ENCODE results near the gene RACGAP1. TPM values are rescaled to one million over a fixed set of nuclear protein-coding genes. Genes with fewer than 3 reads are reported as not detected.
A peak's percentile ranks its signal among the peaks of the same experiment; 100 is the strongest.

RACGAP1 gene
- total and polyA plus RNA-seq, 2 of the 4 experiments (the other 2 are of a cell fraction): 37.9 to 110 TPM

DNA sequence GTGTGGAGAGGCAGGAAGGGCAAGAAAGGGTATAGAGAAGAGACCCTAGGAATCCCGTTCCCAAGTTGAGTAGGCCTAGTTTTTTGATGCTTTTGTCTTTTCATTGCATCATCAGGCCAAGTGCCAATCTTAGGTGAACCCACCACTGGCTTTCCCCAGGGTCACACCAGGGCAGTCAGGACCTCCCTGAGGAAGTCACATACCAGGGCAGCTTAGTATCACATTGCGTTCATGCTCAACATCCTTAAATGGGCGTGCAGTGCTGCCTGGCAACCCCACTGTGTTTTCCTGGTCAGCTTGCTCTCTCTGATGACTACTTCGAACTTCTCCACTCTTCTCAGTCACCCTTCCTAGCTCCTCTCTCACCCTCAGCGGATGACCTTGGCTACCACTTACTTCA, 41.1 kb upstream of the RACGAP1 start:
- Histone ChIP-seq H3K4me2 (ENCODE audit: low read depth, low read length) (peak overlapping the region; percentile 10; the same call in 1 of the 2 replicates), H3K4me1 (ENCODE audit: control insufficient read depth, insufficient read depth, low read length) (peaks cover 10% of the 10 kb centered on the region), H4K5ac (ENCODE audit: low read depth, low read length) (peak overlapping the region; percentile 56), H3K56ac (ENCODE audit: extremely low read depth, insufficient read depth, low read length) (no peak overlapping the region), H3K9me1 (ENCODE audit: insufficient read depth, low read length) (0 out of 2 replicates have a peak, but pooled peaks cover 7% of the 10 kb centered on the region), H2AK9ac (replicated peaks; ENCODE audit: low read depth, low read length, poor library complexity) (no peak overlapping the region), H2BK15ac (ENCODE audit: low read depth, low read length) (peak overlapping the region; percentile 49), H4K91ac (ENCODE audit: insufficient read depth, low read depth, low read length) (peak overlapping the region; percentile 65), H3K4me3 (ENCODE audit: insufficient read depth, low read depth, low read length) (no peak overlapping the region), H3K4ac (ENCODE audit: low read depth, low read length) (peak overlapping the region; percentile 75), H4K8ac (ENCODE audit: low read depth in 2 of 2, low read length in 2 of 2) (peak overlapping the region; percentile 17 to 78; a peak in 3 of 4 replicates), H3K79me1 (ENCODE audit: low read depth in 1 of 2, low read length in 2 of 2) (no peaks in the 10 kb centered on the region), H3K9me3 (ENCODE audit: control insufficient read depth, insufficient read depth, low read length) (no peaks in the 10 kb centered on the region), H3K18ac (ENCODE audit: low read depth, low read length) (peak overlapping the region; percentile 70), H2BK20ac (ENCODE audit: low read depth, low read length) (peak overlapping the region; percentile 81; the same call in 1 of the 2 replicates), H4K20me1 (ENCODE audit: insufficient read depth, low read length) (no peaks in the 10 kb centered on the region), H3K23ac (ENCODE audit: low read depth, low read length) (peak overlapping the region; percentile 32; the same call in 1 of the 2 replicates), H2AK5ac (ENCODE audit: low read depth, low read length) (peak overlapping the region; percentile 63), H3K27ac (ENCODE audit: insufficient read depth, low read length) (peak overlapping the region; percentile 61), H2BK120ac (ENCODE audit: low read depth, low read length) (peak overlapping the region; percentile 75), H2BK5ac (ENCODE audit: low read depth, low read length, poor library complexity, severe bottlenecking) (peak overlapping the region; percentile 64), H3K36me3 (ENCODE audit: control insufficient read depth, insufficient read depth, low read length) (no peaks in the 10 kb centered on the region), H3K9ac (ENCODE audit: low read depth, low read length) (no peak overlapping the region), H3K14ac (replicated peaks; ENCODE audit: low read depth, low read length) (peak overlapping the region; percentile 61), H3K27me3 (ENCODE audit: control insufficient read depth, insufficient read depth, low read length) (no peaks in the 10 kb centered on the region), H2AFZ (replicated peaks; ENCODE audit: low read length, poor library complexity) (peak overlapping the region; percentile 9)
- ATAC-seq (ENCODE audit: low read depth) (peak; percentile 84), DNase-seq (peak; percentile 90)
- no TSS peak for BruUV-seq (replicated peaks)
- dilution Hi-C loops (cut with HindIII; ENCODE audit: low sequenced_read_pairs, unreplicated experiment): no loop called here
- WGBS, 2 experiments (ENCODE audit: extremely low coverage in 2 of 2, insufficient read length in 1 of 2): 20% methylated on average over 2 of the region's 5 CpGs; no CpG with 5 or more reads in 1 of the 2 experiments
- intact Hi-C loops (cut with micrococcal nuclease): loop anchor here (1.0 kb wide), 1 partner anchor 99 kb away; no protein-coding TSS in a partner anchor
- CTCF ChIA-PET: interaction anchor here (1.6 to 3.8 kb wide), 3 partner anchors 11 to 99 kb away, joined by 4 to 15 read pairs (median 10); no protein-coding TSS in a partner anchor
- in situ Hi-C loops (cut with MboI; ENCODE audit: low sequenced_read_pairs): loop anchor here (5.0 kb wide), 1 partner anchor 289 kb away; no protein-coding TSS in a partner anchor
- POLR2A ChIA-PET (ENCODE audit: unreplicated experiment): interaction anchor here (0.6 to 0.9 kb wide), 2 partner anchors 16 to 556 kb away, joined by 3 to 4 read pairs; no protein-coding TSS in a partner anchor
- no peak for TF ChIP-seq MAFK (IDR thresholded peaks at IDR 0.05; ENCODE audit: low read depth, low read length)
- no peak for TF ChIP-seq CTCF (conservative IDR thresholded peaks at IDR 0.05; ENCODE audit: low read depth, low read length)
- peak; percentile 93 for TF ChIP-seq CEBPB (IDR thresholded peaks at IDR 0.05; ENCODE audit: low read depth, low read length)
- TF ChIP-seq RAD21 (IDR thresholded peaks at IDR 0.05; ENCODE audit: low read length): no peak
- no peak for TF ChIP-seq USF2 (IDR thresholded peaks at IDR 0.05; ENCODE audit: low read depth, low read length)
- no peak for TF ChIP-seq CHD1 (IDR thresholded peaks at IDR 0.05; ENCODE audit: low read depth, low read length)
- TF ChIP-seq ELK1 (IDR thresholded peaks at IDR 0.05; ENCODE audit: borderline replicate concordance, low read depth, low read length): no peak
- no peak for TF ChIP-seq POLR2A (IDR thresholded peaks at IDR 0.05; ENCODE audit: low read depth, low read length)
- peak; percentile 26; the same call in 1 of the 2 replicates for TF ChIP-seq MAZ (IDR thresholded peaks at IDR 0.05; ENCODE audit: borderline replicate concordance, low read depth, low read length)
- TF ChIP-seq RCOR1 (IDR thresholded peaks at IDR 0.05; ENCODE audit: insufficient replicate concordance, low read length): peak; percentile 30
- no peak for TF ChIP-seq RFX5 (IDR thresholded peaks at IDR 0.05; ENCODE audit: low read depth, low read length)
- TF ChIP-seq MXI1 (IDR thresholded peaks at IDR 0.05; ENCODE audit: borderline replicate concordance, low read depth, low read length): no peak
- peak; percentile 49; the same call in 1 of the 2 replicates for TF ChIP-seq FOS (IDR thresholded peaks at IDR 0.05; ENCODE audit: low read depth, low read length)
- no peak for TF ChIP-seq NFE2L2 (IDR thresholded peaks at IDR 0.05; ENCODE audit: low read depth, low read length)
- peak; percentile 54; the same call in 1 of the 2 replicates for TF ChIP-seq BHLHE40 (IDR thresholded peaks at IDR 0.05; ENCODE audit: low read depth, low read length)

Measured in IMR-90 (cell line).